DOHH2 (cell line): ENCODE results near the gene KIAA1328.

Source experiments
- CTCF ChIP-seq: fragments of 200-600 bp; sonication (generic); IDR thresholded peaks from one replicate; pipeline ENCODE4 v1.5.1; 2014; ENCODE audit warnings: antibody characterized with exemption, mild to moderate bottlenecking, low read depth, low read length; ENCODE audit not compliant: poor library complexity, severe bottlenecking
- EZH2phosphoT487 ChIP-seq: fragments of 200-600 bp; sonication (generic); IDR thresholded peaks from 2 replicates; pipeline ENCODE4 v1.6.1; 2017; ENCODE audit warnings: borderline replicate concordance, mild to moderate bottlenecking, antibody characterized with exemption, low read length, moderate library complexity, mixed read lengths

- no peak for TF ChIP-seq CTCF
- TF ChIP-seq EZH2phosphoT487: no peak
These were observed 331.3 kb downstream of the KIAA1328 start for GRCh38 chr18:37160038-37160820.
